ACC112 (cell line): ENCODE results near the gene GPR183.

Experiments used
- H2AFZ ChIP-seq: fragments of 200-600 bp; sonication (generic); one replicate; pipeline ENCODE4 v1.6.0; 2017; ENCODE audit warnings: antibody characterized with exemption, low read length; ENCODE audit not compliant: unreplicated experiment
- H3K27ac ChIP-seq: fragments of 200-600 bp; sonication (generic); 2 replicates; pipeline ENCODE4 v1.5.1; 2014; ENCODE audit warnings: low read depth, mild to moderate bottlenecking, antibody characterized with exemption, low read length, moderate library complexity
- H3K27me3 ChIP-seq: fragments of 200-600 bp; sonication (generic); 2 replicates; pipeline ENCODE4 v1.6.1; 2014; ENCODE audit warnings: mild to moderate bottlenecking, antibody characterized with exemption, low read length, moderate library complexity, mixed read lengths; ENCODE audit not compliant: insufficient read depth
- H3K36me3 ChIP-seq: fragments of 200-600 bp; sonication (generic); 2 replicates; pipeline ENCODE4 v1.6.1; 2016; ENCODE audit warnings: mild to moderate bottlenecking, antibody characterized with exemption, low read length, moderate library complexity, mixed read lengths; ENCODE audit not compliant: insufficient read depth
- H3K4me1 ChIP-seq: fragments of 200-600 bp; sonication (generic); one replicate; pipeline ENCODE4 v1.6.1; 2016; ENCODE audit warnings: low read length, mixed read lengths; ENCODE audit not compliant: insufficient read depth, unreplicated experiment, control insufficient read depth
- H3K4me3 ChIP-seq: fragments of 200-600 bp; sonication (generic); 2 replicates; pipeline ENCODE4 v1.5.1; 2014; ENCODE audit warnings: mild to moderate bottlenecking, low read depth, low read length
- H3K79me2 ChIP-seq: fragments of 200-600 bp; sonication (generic); one replicate; pipeline ENCODE4 v1.6.0; 2016; ENCODE audit warnings: low read length; ENCODE audit not compliant: control insufficient read depth, unreplicated experiment, insufficient read depth

Gene GPR183

DNA sequence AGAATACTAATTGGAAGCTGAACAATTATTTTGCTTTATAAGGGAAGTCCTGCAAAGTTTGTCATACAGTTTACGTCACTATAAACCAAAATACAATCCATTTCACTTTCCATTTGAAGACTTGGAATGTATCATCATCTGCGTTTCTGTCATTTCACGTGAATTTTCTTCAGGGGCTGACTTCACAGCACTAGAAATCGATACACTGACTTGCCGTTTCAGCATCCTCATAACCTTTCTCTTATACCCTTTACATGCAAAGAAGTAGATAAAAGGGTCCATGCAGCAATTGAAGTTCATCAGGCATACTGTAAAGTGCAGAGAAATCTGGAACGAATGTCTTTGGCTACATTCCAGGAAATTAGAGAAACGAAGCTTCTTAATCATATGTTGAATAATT lies 12.2 kb downstream of the GPR183 start:
- H3K4me1 ChIP-seq = no peaks in the 10 kb centered on the region
- no peak overlapping the region for H3K27ac ChIP-seq
- no peak overlapping the region for H2AFZ ChIP-seq
- H3K4me3 ChIP-seq = no peak overlapping the region
- no peaks in the 10 kb centered on the region for H3K27me3 ChIP-seq
- H3K79me2 ChIP-seq = no peaks in the 10 kb centered on the region
- H3K36me3 ChIP-seq = no peaks in the 10 kb centered on the region

DNA sequence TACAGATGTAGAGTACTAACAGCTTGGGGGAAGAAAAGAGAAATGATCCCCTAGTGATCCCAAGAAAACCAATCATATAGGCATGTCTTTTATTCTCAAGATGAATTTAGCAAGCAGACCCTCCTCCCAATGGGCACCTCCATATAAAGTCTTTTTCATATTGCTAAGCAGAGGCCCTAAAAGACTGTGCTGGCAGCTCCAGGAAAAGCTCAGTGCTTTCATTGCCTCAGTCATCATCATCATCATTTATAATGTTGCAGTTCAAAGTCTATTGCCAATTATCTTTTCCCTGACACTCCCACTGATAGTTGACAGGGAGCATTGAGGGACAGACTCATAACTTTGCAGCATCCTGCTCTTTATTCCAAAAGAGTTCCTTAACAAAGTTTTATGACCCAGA lies 13.0 kb downstream of the GPR183 start:
- Histone ChIP-seq H3K27ac (no peak overlapping the region), H3K27me3 (no peaks in the 10 kb centered on the region), H3K4me3 (no peak overlapping the region), H3K36me3 (no peaks in the 10 kb centered on the region), H2AFZ (no peak overlapping the region), H3K4me1 (no peaks in the 10 kb centered on the region), H3K79me2 (no peaks in the 10 kb centered on the region)

GRCh38 chr13:99293178-99293577 lies 14.0 kb downstream of the GPR183 start:
- no peak overlapping the region for H3K4me3 ChIP-seq
- no peaks in the 10 kb centered on the region for H3K4me1 ChIP-seq
- no peak overlapping the region for H3K27ac ChIP-seq
- no peaks in the 10 kb centered on the region for H3K79me2 ChIP-seq
- no peak overlapping the region for H2AFZ ChIP-seq
- no peaks in the 10 kb centered on the region for H3K27me3 ChIP-seq
- H3K36me3 ChIP-seq = no peaks in the 10 kb centered on the region

GRCh38 chr13:99290894-99291293 lies 16.3 kb downstream of the GPR183 start:
- H2AFZ ChIP-seq = no peak overlapping the region
- H3K27me3 ChIP-seq = no peaks in the 10 kb centered on the region
- no peak overlapping the region for H3K27ac ChIP-seq
- H3K4me1 ChIP-seq = no peaks in the 10 kb centered on the region
- no peaks in the 10 kb centered on the region for H3K36me3 ChIP-seq
- no peaks in the 10 kb centered on the region for H3K79me2 ChIP-seq
- no peak overlapping the region for H3K4me3 ChIP-seq

DNA sequence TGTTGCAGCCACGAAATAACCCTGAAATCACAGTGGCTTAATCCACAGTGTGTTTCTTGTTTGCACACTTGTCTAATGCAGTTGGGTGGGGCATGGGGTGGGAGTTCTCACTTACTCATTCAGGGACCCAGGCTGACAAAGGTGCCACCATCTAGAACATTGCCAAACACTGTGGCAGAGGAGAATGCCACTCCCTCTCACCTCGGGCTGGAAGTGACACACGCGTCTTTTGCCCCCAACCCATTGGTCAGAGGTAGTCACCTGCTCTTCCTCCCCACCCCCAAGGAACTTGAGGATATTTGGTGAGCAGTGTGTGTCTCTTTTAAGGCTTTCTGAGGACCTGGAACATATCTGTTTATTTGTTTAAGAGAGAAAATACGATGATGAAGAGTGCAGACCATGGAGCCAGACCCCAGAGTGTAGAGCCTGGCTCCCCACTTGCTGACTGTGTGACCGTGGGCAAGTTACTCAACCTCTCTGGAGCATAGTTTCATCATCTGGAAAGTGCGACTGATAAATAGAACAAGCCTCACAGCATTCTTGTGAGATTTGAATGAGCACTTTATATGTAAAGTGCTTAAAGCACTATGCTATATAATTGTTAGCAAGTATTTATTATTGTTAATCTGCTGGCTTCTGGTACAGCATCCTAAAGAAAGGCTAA lies 17.4 kb downstream of the GPR183 start:
- Histone ChIP-seq H3K27ac (no peak overlapping the region), H2AFZ (no peak overlapping the region), H3K36me3 (no peaks in the 10 kb centered on the region), H3K4me3 (no peak overlapping the region), H3K79me2 (no peaks in the 10 kb centered on the region), H3K27me3 (no peaks in the 10 kb centered on the region), H3K4me1 (no peaks in the 10 kb centered on the region)

- Histone ChIP-seq H3K27ac (no peak overlapping the region), H3K4me3 (no peak overlapping the region), H3K27me3 (no peaks in the 10 kb centered on the region), H3K4me1 (no peaks in the 10 kb centered on the region), H3K36me3 (no peaks in the 10 kb centered on the region), H2AFZ (no peak overlapping the region), H3K79me2 (no peaks in the 10 kb centered on the region)
Measured at GRCh38 chr13:99289271-99289670, 17.9 kb downstream of the GPR183 start.

- Histone ChIP-seq H3K4me3 (no peak overlapping the region), H3K27me3 (no peaks in the 10 kb centered on the region), H3K27ac (no peak overlapping the region), H3K79me2 (no peaks in the 10 kb centered on the region), H3K4me1 (no peaks in the 10 kb centered on the region), H3K36me3 (no peaks in the 10 kb centered on the region), H2AFZ (no peak overlapping the region)
Measured at GRCh38 chr13:99288089-99288488, 19.1 kb downstream of the GPR183 start.

GRCh38 chr13:99287551-99287950 lies 19.6 kb downstream of the GPR183 start:
- H3K79me2 ChIP-seq = no peaks in the 10 kb centered on the region
- peaks cover 4% of the 10 kb centered on the region for H3K4me1 ChIP-seq
- H3K4me3 ChIP-seq = no peak overlapping the region
- no peaks in the 10 kb centered on the region for H3K36me3 ChIP-seq
- H2AFZ ChIP-seq = no peak overlapping the region
- no peak overlapping the region for H3K27ac ChIP-seq
- no peaks in the 10 kb centered on the region for H3K27me3 ChIP-seq

DNA sequence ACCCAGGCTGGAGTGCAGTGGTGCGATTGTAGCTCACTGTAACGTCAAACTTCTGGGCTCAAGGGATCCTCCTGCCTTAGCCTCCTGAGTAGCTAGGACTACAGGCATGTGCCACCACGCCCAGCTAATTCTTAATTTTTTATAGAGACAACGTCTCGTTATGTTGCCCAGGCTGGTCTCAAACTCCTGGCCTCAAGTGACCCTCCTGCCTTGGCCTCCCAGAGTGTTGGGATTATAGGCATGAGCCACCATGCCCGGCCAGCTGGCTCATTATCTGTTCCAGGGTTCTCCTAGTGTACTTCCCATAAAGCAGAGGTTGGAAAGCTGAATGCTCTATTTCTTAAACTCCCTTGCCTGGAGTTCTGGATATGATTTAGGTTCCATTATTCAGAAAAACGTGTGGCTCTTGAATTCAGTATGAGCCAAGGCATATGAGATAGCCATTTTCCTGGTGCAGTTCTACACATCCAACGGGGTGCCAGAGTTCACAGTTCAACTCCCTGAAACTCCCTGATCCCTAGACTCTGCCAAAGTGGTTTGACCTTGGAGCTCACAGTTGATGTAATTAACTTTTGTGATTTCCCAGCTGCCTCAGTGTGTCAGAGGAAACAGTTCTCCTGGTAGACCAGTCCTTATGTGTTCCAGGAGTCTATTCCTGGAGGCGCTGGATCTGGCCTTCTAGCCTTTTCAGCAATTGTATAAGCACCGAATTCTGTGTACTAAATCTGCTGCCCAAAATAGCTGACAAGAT lies 21.6 kb downstream of the GPR183 start:
- Histone ChIP-seq H3K4me1 (peaks cover 18% of the 10 kb centered on the region), H3K79me2 (no peaks in the 10 kb centered on the region), H3K27ac (no peak overlapping the region), H3K27me3 (no peaks in the 10 kb centered on the region), H3K36me3 (no peaks in the 10 kb centered on the region), H2AFZ (no peak overlapping the region), H3K4me3 (no peak overlapping the region)

DNA sequence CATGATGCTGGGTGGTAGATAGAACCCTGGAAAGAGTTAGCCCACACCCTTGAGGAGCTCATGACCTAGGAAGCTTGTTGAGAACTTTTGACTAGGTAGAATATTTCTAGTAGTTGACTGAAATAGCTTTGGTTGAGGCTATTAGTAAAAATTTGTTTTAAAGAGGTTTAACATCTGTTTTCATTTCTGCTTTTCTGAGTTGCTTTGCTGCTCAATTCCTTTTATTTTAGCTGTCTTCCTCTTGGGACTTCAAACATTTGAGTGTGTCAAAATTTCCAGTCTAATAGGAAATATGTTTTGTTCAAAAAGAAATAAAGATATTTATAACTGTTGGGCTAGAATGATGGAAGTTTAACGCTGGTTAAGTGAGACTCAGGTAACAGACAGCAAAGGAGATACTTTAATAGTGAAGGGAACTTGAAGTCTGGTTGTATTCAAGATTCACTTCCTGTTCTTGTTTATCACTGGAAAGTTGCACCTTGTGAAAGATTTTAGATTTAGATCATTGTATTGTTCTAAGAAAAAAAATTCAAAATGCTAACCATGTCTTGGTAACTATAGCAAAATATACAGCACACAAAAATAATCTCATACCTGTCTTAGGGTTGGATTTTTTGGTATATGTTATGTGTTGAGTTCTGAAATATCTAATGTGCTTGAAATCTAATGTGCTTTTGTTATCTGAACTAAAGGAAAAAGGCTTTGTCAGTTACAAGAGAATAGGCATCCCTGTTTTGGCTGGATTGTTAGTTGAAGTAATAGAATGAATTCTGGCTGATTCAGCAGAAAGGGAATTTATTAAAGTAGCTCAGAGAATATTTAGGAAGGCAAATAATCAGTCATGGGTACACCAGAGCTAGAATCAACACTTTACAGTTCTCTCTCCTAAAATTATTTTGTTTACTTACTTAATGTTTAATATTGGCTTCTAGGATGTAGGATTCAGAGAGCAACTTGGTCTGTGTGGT lies 24.7 kb downstream of the GPR183 start:
- H3K4me3 ChIP-seq = no peak overlapping the region
- H3K4me1 ChIP-seq = peaks cover 18% of the 10 kb centered on the region
- peak overlapping the region; percentile 14; the same call in 1 of the 2 replicates for H3K27ac ChIP-seq
- H3K27me3 ChIP-seq = no peaks in the 10 kb centered on the region
- H2AFZ ChIP-seq = no peak overlapping the region
- peaks cover 3% of the 10 kb centered on the region for H3K79me2 ChIP-seq
- no peaks in the 10 kb centered on the region for H3K36me3 ChIP-seq
